Subcutaneous abdominal adipose tissue (tissue), 5 donors: ENCODE results near the gene CBFA2T3.

Experiments used
- H3K27ac ChIP-seq: one replicate; pipeline ENCODE4 v1.7.0; 2013; ENCODE audit warnings: low read depth, mild to moderate bottlenecking, inconsistent platforms, low read length, moderate library complexity
- H3K27me3 ChIP-seq, 5 donors: one replicate each; pipeline ENCODE4 v1.7.0; 2013; ENCODE audit warnings: low read length in 5 of 5, inconsistent platforms in 1 of 5; ENCODE audit not compliant: control insufficient read depth in 5 of 5, insufficient read depth in 4 of 5
- H3K36me3 ChIP-seq, 5 donors: one replicate each; pipeline ENCODE4 v1.7.0; 2013; ENCODE audit warnings: low read length in 5 of 5; ENCODE audit not compliant: control insufficient read depth in 5 of 5, insufficient read depth in 5 of 5
- H3K4me1 ChIP-seq, 5 donors: one replicate each; pipeline ENCODE4 v1.7.0; 2013; ENCODE audit warnings: low read length in 5 of 5, mild to moderate bottlenecking in 3 of 5, moderate library complexity in 1 of 5; ENCODE audit not compliant: control insufficient read depth in 5 of 5, insufficient read depth in 5 of 5
- H3K4me3 ChIP-seq, 5 donors: one replicate each; pipeline ENCODE4 v1.7.0; 2013; ENCODE audit warnings: low read length in 5 of 5, low read depth in 1 of 5
- H3K9ac ChIP-seq, 5 donors: one replicate each; pipeline ENCODE4 v1.7.0; 2013; ENCODE audit warnings: low read length in 5 of 5, mild to moderate bottlenecking in 4 of 5, moderate library complexity in 3 of 5
- H3K9me3 ChIP-seq, 5 donors: one replicate each; pipeline ENCODE4 v1.7.0; 2013; ENCODE audit warnings: low read length in 5 of 5; ENCODE audit not compliant: control insufficient read depth in 5 of 5
- donor health status: healthy.
- donor health status: healthy.
- donor health status: healthy.
- donor health status: healthy.
- donor health status: healthy.

Gene CBFA2T3

GRCh38 chr16:88843256-88843655, 133.8 kb downstream of the CBFA2T3 start:
- no peak overlapping the region for H3K4me3 ChIP-seq
- peaks cover 0 to 58% (median 42%) of the 10 kb centered on the region in 5 donors for H3K36me3 ChIP-seq
- no peaks in the 10 kb centered on the region for H3K4me1 ChIP-seq
- H3K27me3 ChIP-seq: no peaks in the 10 kb centered on the region
- no peak overlapping the region for H3K27ac ChIP-seq
- H3K9me3 ChIP-seq: no peaks in the 10 kb centered on the region
- no peak overlapping the region for H3K9ac ChIP-seq

- no peaks in the 10 kb centered on the region for H3K27me3 ChIP-seq
- no peak overlapping the region for H3K27ac ChIP-seq
- H3K4me3 ChIP-seq: no peak overlapping the region
- H3K4me1 ChIP-seq: no peaks in the 10 kb centered on the region
- H3K36me3 ChIP-seq: peaks cover 0 to 59% (median 45%) of the 10 kb centered on the region in 5 donors
- no peaks in the 10 kb centered on the region for H3K9me3 ChIP-seq
- no peak overlapping the region for H3K9ac ChIP-seq
Observed at GRCh38 chr16:88842806-88843205, 134.2 kb downstream of the CBFA2T3 start.

- no peak overlapping the region for H3K27ac ChIP-seq
- no peak overlapping the region for H3K9ac ChIP-seq
- H3K4me1 ChIP-seq: no peaks in the 10 kb centered on the region
- no peaks in the 10 kb centered on the region for H3K9me3 ChIP-seq
- no peak overlapping the region for H3K4me3 ChIP-seq
- no peaks in the 10 kb centered on the region for H3K27me3 ChIP-seq
- H3K36me3 ChIP-seq: peaks cover 0 to 56% (median 44%) of the 10 kb centered on the region in 5 donors
Observed at GRCh38 chr16:88842308-88842756, 134.7 kb downstream of the CBFA2T3 start.

GRCh38 chr16:88841521-88842307, 135.3 kb downstream of the CBFA2T3 start:
- H3K4me3 ChIP-seq: no peak overlapping the region
- H3K27me3 ChIP-seq: no peaks in the 10 kb centered on the region
- H3K27ac ChIP-seq: no peak overlapping the region
- H3K9ac ChIP-seq: no peak overlapping the region
- no peaks in the 10 kb centered on the region for H3K9me3 ChIP-seq
- peaks cover 0 to 57% (median 44%) of the 10 kb centered on the region in 5 donors for H3K36me3 ChIP-seq
- no peaks in the 10 kb centered on the region for H3K4me1 ChIP-seq

GRCh38 chr16:88840600-88841215, 136.3 kb downstream of the CBFA2T3 start:
- peaks cover 0 to 62% (median 44%) of the 10 kb centered on the region in 5 donors for H3K36me3 ChIP-seq
- H3K4me1 ChIP-seq: no peaks in the 10 kb centered on the region
- no peak overlapping the region for H3K9ac ChIP-seq
- no peak overlapping the region for H3K4me3 ChIP-seq
- H3K9me3 ChIP-seq: no peaks in the 10 kb centered on the region
- H3K27ac ChIP-seq: no peak overlapping the region
- H3K27me3 ChIP-seq: no peaks in the 10 kb centered on the region

- Histone ChIP-seq H3K9ac (no peak overlapping the region), H3K36me3 (peaks cover 0 to 69% (median 49%) of the 10 kb centered on the region in 5 donors)
Observed at GRCh38 chr16:88839745-88840599, 137.0 kb downstream of the CBFA2T3 start.

GRCh38 chr16:88839026-88839529, 137.9 kb downstream of the CBFA2T3 start:
- H3K27ac ChIP-seq: no peak overlapping the region
- H3K9me3 ChIP-seq: no peaks in the 10 kb centered on the region
- H3K4me1 ChIP-seq: no peaks in the 10 kb centered on the region
- H3K9ac ChIP-seq: no peak overlapping the region
- no peaks in the 10 kb centered on the region for H3K27me3 ChIP-seq
- no peak overlapping the region for H3K4me3 ChIP-seq
- peaks cover 0 to 75% (median 52%) of the 10 kb centered on the region in 5 donors for H3K36me3 ChIP-seq

More at GRCh38 chr16:88839745-88840599, 137.0 kb downstream of the CBFA2T3 start:
- H3K27ac ChIP-seq: no peak overlapping the region
- no peaks in the 10 kb centered on the region for H3K27me3 ChIP-seq
- no peaks in the 10 kb centered on the region for H3K9me3 ChIP-seq
- no peak overlapping the region for H3K4me3 ChIP-seq
- no peaks in the 10 kb centered on the region for H3K4me1 ChIP-seq

- no peaks in the 10 kb centered on the region for H3K27me3 ChIP-seq
- H3K9ac ChIP-seq: no peak overlapping the region
- H3K9me3 ChIP-seq: no peaks in the 10 kb centered on the region
- H3K27ac ChIP-seq: no peak overlapping the region
- no peaks in the 10 kb centered on the region for H3K4me1 ChIP-seq
- peaks cover 0 to 73% (median 52%) of the 10 kb centered on the region in 5 donors for H3K36me3 ChIP-seq
- no peak overlapping the region for H3K4me3 ChIP-seq
Observed at GRCh38 chr16:88838566-88838965, 138.4 kb downstream of the CBFA2T3 start.

GRCh38 chr16:88837806-88838205, 139.2 kb downstream of the CBFA2T3 start:
- no peaks in the 10 kb centered on the region for H3K4me1 ChIP-seq
- H3K9me3 ChIP-seq: no peaks in the 10 kb centered on the region
- H3K27me3 ChIP-seq: no peaks in the 10 kb centered on the region
- peaks cover 0 to 65% (median 45%) of the 10 kb centered on the region in 5 donors for H3K36me3 ChIP-seq
- no peak overlapping the region for H3K4me3 ChIP-seq
- no peak overlapping the region for H3K27ac ChIP-seq
- no peak overlapping the region for H3K9ac ChIP-seq
